Karpas-422 (cell line): ENCODE measurements around the gene C1orf56. TPM values are rescaled to one million over a fixed set of nuclear protein-coding genes. Genes with fewer than 3 reads are reported as not detected.
A peak's percentile ranks its signal among the peaks of the same experiment; 100 is the strongest.

Source experiments
- DNase-seq: peaks from one replicate; pipeline ENCODE4 v3.0.0-alpha.2; 2015
- H2AFZ ChIP-seq: fragments of 200-600 bp; sonication (generic); 2 replicates; pipeline ENCODE4 v1.6.1; 2014; ENCODE audit warnings: antibody characterized with exemption, low read length, mixed read lengths
- H3K27ac ChIP-seq: fragments of 200-600 bp; sonication (generic); 2 replicates; pipeline ENCODE4 v1.5.1; 2014; ENCODE audit warnings: mild to moderate bottlenecking, low read length, moderate library complexity
- H3K27me3 ChIP-seq: fragments of 200-600 bp; sonication (generic); 2 replicates; pipeline ENCODE4 v1.6.1; 2014; ENCODE audit warnings: low read length, mixed read lengths
- H3K36me3 ChIP-seq: fragments of 200-600 bp; sonication (generic); 2 replicates; pipeline ENCODE4 v1.6.1; 2014; ENCODE audit warnings: low read length, mixed read lengths; ENCODE audit not compliant: insufficient read depth
- H3K4me1 ChIP-seq: fragments of 200-600 bp; sonication (generic); 2 replicates; pipeline ENCODE4 v1.6.1; 2014; ENCODE audit warnings: mild to moderate bottlenecking, low read length, mixed read lengths
- H3K4me2 ChIP-seq: fragments of 200-600 bp; sonication (generic); 2 replicates; pipeline ENCODE4 v1.6.1; 2014; ENCODE audit warnings: low read length, low read depth, mild to moderate bottlenecking; ENCODE audit not compliant: poor library complexity, severe bottlenecking
- H3K4me3 ChIP-seq: fragments of 200-600 bp; sonication (generic); 2 replicates; pipeline ENCODE4 v1.5.1; 2014; ENCODE audit warnings: mild to moderate bottlenecking, antibody characterized with exemption, low read length, mixed read lengths
- H3K79me2 ChIP-seq: fragments of 200-600 bp; sonication (generic); 2 replicates; pipeline ENCODE4 v1.6.1; 2014; ENCODE audit warnings: mild to moderate bottlenecking, low read length, mixed read lengths
- H3K9ac ChIP-seq: fragments of 200-600 bp; sonication (generic); 2 replicates; pipeline ENCODE4 v1.6.0; 2014; ENCODE audit warnings: low read length
- H3K9me2 ChIP-seq: fragments of 200-600 bp; sonication (generic), shearing (Covaris generic); replicated peaks from 2 replicates; pipeline ENCODE4 v1.6.0; 2014; ENCODE audit warnings: mild to moderate bottlenecking, low read length, moderate library complexity; ENCODE audit not compliant: insufficient read depth
- H3K9me3 ChIP-seq: fragments of 300-700, 200-600 bp; sonication (generic); 2 replicates; pipeline ENCODE4 v1.6.1; 2014; ENCODE audit warnings: low read length, mixed read lengths
- H4K20me1 ChIP-seq: fragments of 200-600 bp; sonication (generic); 2 replicates; pipeline ENCODE4 v1.6.1; 2014; ENCODE audit warnings: mild to moderate bottlenecking, antibody characterized with exemption, low read length, low read depth; ENCODE audit not compliant: insufficient read depth
- total RNA-seq: library from RNA; depleted of rRNA; stranded (reverse); fragments of >200 nt; shearing (Covaris generic); gene quantifications from 2 replicates; pipeline ENCODE4 v1.2.3, GENCODE V29; 2014; ENCODE audit warnings: low replicate concordance; rRNA removed

Gene C1orf56
- 2.5 and 4.6 TPM in 2 replicates for total RNA-seq

- peak within 1 kb of the TSS; percentile 69 for H2AFZ ChIP-seq
- H3K4me3 ChIP-seq = peak within 1 kb of the TSS; percentile 88
- peak within 1 kb of the TSS; percentile 93 for H3K9ac ChIP-seq
- peak within 1 kb of the TSS; percentile 74 for H3K27ac ChIP-seq
- peaks cover 5% of the 10 kb centered on the region; the same call in 1 of the 2 replicates for H3K79me2 ChIP-seq
- H4K20me1 ChIP-seq = no peaks in the 10 kb centered on the region
- peak within 1 kb of the TSS; percentile 95 for H3K4me2 ChIP-seq
- H3K9me2 ChIP-seq = no peaks in the 10 kb centered on the region
- DNase-seq = peak; percentile 90
- no peaks in the 10 kb centered on the region for H3K9me3 ChIP-seq
- H3K4me1 ChIP-seq = peaks cover 14% of the 10 kb centered on the region
- peaks cover 12% of the 10 kb centered on the region for H3K36me3 ChIP-seq
- H3K27me3 ChIP-seq = no peaks in the 10 kb centered on the region
Measured at GRCh38 chr1:151047591-151047924, at the start of gene C1orf56. Gene C1orf56 (plus strand): TSS chr1:151047751. CDS start chr1:151047848, 97 bp downstream.

DNA sequence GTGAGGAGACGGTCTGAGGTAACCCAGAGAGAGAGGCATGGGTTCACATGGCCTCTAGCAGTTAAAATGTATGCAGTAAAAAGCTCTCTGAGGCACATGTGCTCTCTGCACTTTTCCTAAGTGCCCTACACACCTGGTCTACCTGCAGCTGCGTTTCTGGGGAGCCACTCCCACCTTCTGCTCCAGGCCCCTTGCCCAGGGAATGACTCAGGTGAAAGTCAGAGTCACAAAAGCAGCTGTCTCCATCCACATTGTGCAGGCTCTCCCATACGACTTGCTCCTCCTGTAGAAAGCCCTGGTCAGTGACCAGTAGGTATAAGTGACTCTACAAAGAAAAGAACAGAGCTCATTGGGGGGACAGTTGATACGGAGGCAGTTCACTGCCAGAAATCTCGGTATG is 49.6 kb upstream of the C1orf56 start:
- no peak overlapping the region for H3K9ac ChIP-seq
- no peak for DNase-seq
- no peaks in the 10 kb centered on the region for H3K79me2 ChIP-seq
- no peak overlapping the region for H3K4me3 ChIP-seq
- H3K27ac ChIP-seq = no peak overlapping the region
- H4K20me1 ChIP-seq = no peaks in the 10 kb centered on the region
- no peaks in the 10 kb centered on the region for H3K36me3 ChIP-seq
- no peaks in the 10 kb centered on the region for H3K9me3 ChIP-seq
- no peaks in the 10 kb centered on the region for H3K27me3 ChIP-seq
- H3K4me1 ChIP-seq = peaks cover under 1% of the 10 kb centered on the region
- H2AFZ ChIP-seq = no peak overlapping the region
- H3K4me2 ChIP-seq = no peak overlapping the region
- H3K9me2 ChIP-seq = no peaks in the 10 kb centered on the region

- Histone ChIP-seq H3K27ac (no peak overlapping the region), H3K36me3 (no peaks in the 10 kb centered on the region), H3K79me2 (0 out of 2 replicates have a peak, but pooled peaks cover 1% of the 10 kb centered on the region), H3K9me2 (no peaks in the 10 kb centered on the region), H3K27me3 (no peaks in the 10 kb centered on the region), H2AFZ (no peak overlapping the region), H3K4me1 (peaks cover 13% of the 10 kb centered on the region), H3K4me2 (no peak overlapping the region), H4K20me1 (no peaks in the 10 kb centered on the region), H3K4me3 (no peak overlapping the region), H3K9me3 (no peaks in the 10 kb centered on the region), H3K9ac (no peak overlapping the region)
- DNase-seq = no peak
Measured at GRCh38 chr1:150999051-150999674, 48.4 kb upstream of the C1orf56 start.

GRCh38 chr1:150999926-151000325 is 47.6 kb upstream of the C1orf56 start:
- H3K79me2 ChIP-seq = 0 out of 2 replicates have a peak, but pooled peaks cover 4% of the 10 kb centered on the region
- H3K9ac ChIP-seq = no peak overlapping the region
- no peaks in the 10 kb centered on the region for H3K9me2 ChIP-seq

DNA sequence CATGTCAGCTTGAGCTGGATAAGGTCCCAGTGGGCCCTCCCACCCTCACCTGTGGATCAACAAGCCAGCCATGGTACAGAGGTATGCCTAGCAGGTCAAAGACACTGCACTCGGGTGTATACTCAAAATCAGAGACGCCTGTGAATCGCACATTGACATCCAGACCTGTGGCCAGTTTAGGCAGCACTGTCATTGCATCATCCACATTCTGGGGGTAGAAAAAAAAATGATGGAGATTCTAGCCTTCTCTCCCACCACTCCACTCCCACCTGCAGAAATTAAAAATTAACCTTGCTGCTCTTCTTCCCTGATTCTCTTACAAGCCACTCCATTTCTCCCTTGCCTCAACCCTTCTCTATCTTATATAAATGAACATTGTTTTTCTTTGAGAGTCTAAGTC is 47.1 kb upstream of the C1orf56 start:
- no peak overlapping the region for H3K4me3 ChIP-seq
- no peak overlapping the region for H3K27ac ChIP-seq
- no peaks in the 10 kb centered on the region for H3K27me3 ChIP-seq
- H2AFZ ChIP-seq = no peak overlapping the region
- no peaks in the 10 kb centered on the region for H3K9me2 ChIP-seq
- H3K36me3 ChIP-seq = no peaks in the 10 kb centered on the region
- no peak overlapping the region for H3K4me2 ChIP-seq
- no peak overlapping the region for H3K9ac ChIP-seq
- H3K4me1 ChIP-seq = peaks cover 22% of the 10 kb centered on the region
- H3K9me3 ChIP-seq = no peaks in the 10 kb centered on the region
- H3K79me2 ChIP-seq = peaks cover 6% of the 10 kb centered on the region
- H4K20me1 ChIP-seq = no peaks in the 10 kb centered on the region
- DNase-seq = no peak

More at GRCh38 chr1:150999926-151000325, 47.6 kb upstream of the C1orf56 start:
- Histone ChIP-seq H4K20me1 (no peaks in the 10 kb centered on the region), H2AFZ (no peak overlapping the region), H3K27me3 (no peaks in the 10 kb centered on the region), H3K9me3 (no peaks in the 10 kb centered on the region), H3K27ac (no peak overlapping the region), H3K4me1 (peaks cover 18% of the 10 kb centered on the region), H3K4me3 (no peak overlapping the region), H3K4me2 (no peak overlapping the region), H3K36me3 (no peaks in the 10 kb centered on the region)
- no peak for DNase-seq

DNA sequence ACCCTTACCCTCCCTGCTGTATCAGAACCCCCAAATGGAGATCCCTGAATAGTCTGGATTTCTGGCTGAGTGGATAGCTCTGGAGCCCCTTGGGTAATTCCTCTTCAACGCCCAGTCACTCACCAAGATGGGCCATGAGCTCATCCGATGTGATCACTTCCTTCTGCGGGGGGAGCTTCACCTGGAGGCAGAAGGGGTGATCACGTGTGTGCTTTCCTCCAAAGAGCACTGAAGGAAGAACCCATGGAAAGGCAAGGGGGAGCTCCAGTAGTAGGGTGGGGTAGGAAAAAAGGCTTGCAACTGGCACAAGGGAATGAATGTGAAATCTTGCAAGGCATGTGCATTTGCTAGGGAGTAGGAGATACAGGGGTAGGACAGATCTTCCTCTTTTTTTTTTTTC is 45.9 kb upstream of the C1orf56 start:
- Histone ChIP-seq H3K27ac (no peak overlapping the region), H3K4me1 (peaks cover 32% of the 10 kb centered on the region), H3K27me3 (no peaks in the 10 kb centered on the region), H3K36me3 (no peaks in the 10 kb centered on the region), H3K9ac (no peak overlapping the region), H3K9me3 (no peaks in the 10 kb centered on the region), H3K4me2 (no peak overlapping the region), H3K4me3 (no peak overlapping the region), H2AFZ (no peak overlapping the region), H4K20me1 (no peaks in the 10 kb centered on the region), H3K9me2 (no peaks in the 10 kb centered on the region), H3K79me2 (peaks cover 9% of the 10 kb centered on the region)
- DNase-seq = no peak

DNA sequence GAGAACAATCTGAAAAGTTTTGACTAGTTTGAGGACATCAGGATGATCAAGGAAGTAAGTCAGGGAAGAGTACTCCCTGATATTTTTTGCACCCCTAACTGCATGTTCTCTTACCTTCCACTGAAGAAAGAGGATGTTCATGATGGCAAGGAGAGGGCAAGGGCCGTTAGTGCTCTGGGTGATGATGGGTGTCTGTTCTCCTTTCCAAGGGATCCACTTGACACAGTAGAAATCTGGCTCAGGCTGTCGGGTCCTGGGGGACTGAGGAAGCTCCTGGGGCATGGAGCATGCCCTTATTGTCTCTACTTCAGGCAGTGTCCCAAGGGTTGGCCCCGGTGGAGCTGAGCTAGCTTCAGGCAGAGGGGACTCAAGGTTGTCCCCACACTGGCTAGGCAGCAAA is 45.5 kb upstream of the C1orf56 start:
- H3K9me3 ChIP-seq = no peaks in the 10 kb centered on the region
- no peak overlapping the region for H3K27ac ChIP-seq
- H3K27me3 ChIP-seq = no peaks in the 10 kb centered on the region
- H3K79me2 ChIP-seq = peaks cover 9% of the 10 kb centered on the region
- no peaks in the 10 kb centered on the region for H3K36me3 ChIP-seq
- H3K9ac ChIP-seq = no peak overlapping the region
- no peaks in the 10 kb centered on the region for H4K20me1 ChIP-seq
- H3K4me2 ChIP-seq = no peak overlapping the region
- no peak for DNase-seq
- H2AFZ ChIP-seq = no peak overlapping the region
- peaks cover 36% of the 10 kb centered on the region for H3K4me1 ChIP-seq
- no peak overlapping the region for H3K4me3 ChIP-seq
- no peaks in the 10 kb centered on the region for H3K9me2 ChIP-seq

- H3K36me3 ChIP-seq = no peaks in the 10 kb centered on the region
- H2AFZ ChIP-seq = no peak overlapping the region
- no peaks in the 10 kb centered on the region for H3K9me3 ChIP-seq
- H3K4me2 ChIP-seq = no peak overlapping the region
- no peaks in the 10 kb centered on the region for H4K20me1 ChIP-seq
- no peaks in the 10 kb centered on the region for H3K27me3 ChIP-seq
- H3K79me2 ChIP-seq = peaks cover 9% of the 10 kb centered on the region
- H3K4me3 ChIP-seq = no peak overlapping the region
- H3K4me1 ChIP-seq = peaks cover 39% of the 10 kb centered on the region
- no peaks in the 10 kb centered on the region for H3K9me2 ChIP-seq
- DNase-seq = no peak
- no peak overlapping the region for H3K9ac ChIP-seq
- H3K27ac ChIP-seq = no peak overlapping the region
Measured at GRCh38 chr1:151002611-151003010, 44.9 kb upstream of the C1orf56 start.
